Measurements from ENCODE around the gene FBXW11. TPM values are rescaled to one million over a fixed set of nuclear protein-coding genes. Genes with fewer than 3 reads are reported as not detected.

The FBXW11 gene
- total and polyA plus RNA-seq, 12 donors = 5.3 to 108 (median 76.6) TPM

DNA sequence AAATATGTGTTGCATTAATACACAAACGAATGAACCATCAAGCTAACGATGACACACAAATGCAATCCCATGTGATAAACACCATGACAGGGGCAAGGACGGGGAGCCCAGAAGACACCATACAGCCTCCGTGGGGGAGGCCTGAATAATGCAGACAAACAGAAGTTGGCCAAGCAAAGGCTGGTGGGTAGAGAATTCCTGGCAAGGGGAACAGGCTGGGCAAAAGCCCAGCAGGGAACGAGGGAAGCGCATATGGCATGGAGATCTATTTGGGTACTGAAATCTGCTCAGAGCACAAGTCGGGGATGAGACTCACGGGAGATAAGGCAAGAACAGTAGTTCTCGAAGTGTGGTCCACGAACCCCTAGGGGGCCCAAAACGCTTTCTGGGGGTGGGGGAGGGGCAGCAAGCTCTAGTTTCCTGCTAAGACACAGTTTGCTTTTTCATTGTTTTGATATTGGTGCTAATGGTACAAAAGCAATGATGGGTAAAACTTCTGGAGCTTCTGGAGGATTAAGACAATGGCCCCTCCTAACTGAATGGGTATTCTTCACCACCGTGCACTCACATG lies 42.9 kb upstream of the FBXW11 start:
- Histone ChIP-seq H3K27ac (no peak overlapping the region), H3K27me3 (no peaks in the 10 kb centered on the region), H3K36me3 (peaks cover 0 to 90% (median 4%) of the 10 kb centered on the region in 9 donors), H3K9me3 (no peaks in the 10 kb centered on the region), H3K4me3 (no peak overlapping the region), H3K4me1 (peaks cover 0 to 46% (median 26%) of the 10 kb centered on the region in 9 donors)
- 64 to 72% methylated on average over 12 of the region's 12 CpGs for WGBS, 2 donors
- ATAC-seq (no peak), DNase-seq (no peak)
- no peak for TF ChIP-seq CTCF (IDR thresholded peaks at IDR 0.05)
- intact Hi-C loops (cut with DNase I) = loop anchor here in 2 of 10 donors (10.0 kb wide), 1 partner anchor 635 kb away; the partner anchor contains the start of gene FGF18 (in 2 of the 2)

DNA sequence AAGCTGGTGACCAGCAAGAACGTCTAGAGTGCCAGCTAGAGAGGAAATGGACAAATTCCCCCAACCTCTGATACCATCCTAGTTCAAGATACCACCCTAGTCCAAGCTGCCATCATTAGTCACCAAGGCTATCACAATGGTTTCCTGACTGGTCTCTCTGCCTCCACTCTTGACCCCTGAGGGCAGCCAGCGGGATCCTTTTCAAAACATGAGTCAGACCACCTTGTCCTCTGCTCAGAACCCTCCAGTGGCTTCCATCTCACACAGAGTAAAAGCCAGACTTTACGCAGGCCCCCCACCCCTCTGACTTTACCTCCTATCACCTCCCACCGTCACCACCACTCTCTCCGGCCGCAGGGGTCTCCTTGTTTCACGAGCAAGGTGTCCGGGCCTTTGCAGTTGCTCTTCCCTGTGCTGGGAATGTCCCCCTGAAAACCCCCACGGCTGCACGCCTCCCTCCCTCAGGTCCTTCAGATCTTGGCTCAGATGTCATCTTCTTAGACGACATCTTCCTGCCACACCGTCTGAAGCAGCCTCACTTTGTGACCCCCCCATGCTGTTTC lies 42.2 kb upstream of the FBXW11 start:
- ATAC-seq (no peak), DNase-seq (no peak)
- WGBS, 2 donors = 90 to 92% methylated on average over 12 of the region's 12 CpGs
- Histone ChIP-seq H3K27ac (no peak overlapping the region), H3K9me3 (no peaks in the 10 kb centered on the region), H3K27me3 (no peaks in the 10 kb centered on the region), H3K4me1 (peaks cover 0 to 46% (median 26%) of the 10 kb centered on the region in 9 donors), H3K36me3 (peaks cover 0 to 90% (median 4%) of the 10 kb centered on the region in 9 donors), H3K4me3 (no peak overlapping the region)
- no peak for TF ChIP-seq CTCF (IDR thresholded peaks at IDR 0.05)
- intact Hi-C loops (cut with DNase I) = loop anchor here in 2 of 10 donors (10.0 kb wide), 1 partner anchor 634 kb away; the partner anchor contains the start of gene FGF18 (in 2 of the 2)

DNA sequence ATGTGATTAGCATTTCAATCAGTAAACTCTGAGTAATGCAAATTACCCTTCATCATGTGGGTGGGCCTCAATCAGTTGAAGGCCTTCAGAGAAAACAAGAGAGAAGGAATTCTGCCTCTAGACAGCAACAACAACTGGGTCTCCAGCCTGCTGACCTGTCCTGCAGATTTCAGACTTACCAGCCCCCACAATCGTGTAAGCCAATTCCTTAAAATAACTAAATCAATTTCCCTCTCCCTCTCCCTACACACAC lies 41.7 kb upstream of the FBXW11 start:
- intact Hi-C loops (cut with DNase I) = loop anchor here in 2 of 10 donors (10.0 kb wide), 1 partner anchor 633 kb away; the partner anchor contains the start of gene FGF18 (in 2 of the 2)
- peak overlapping the region in 1 of 10 donors; percentile 5 for H3K27ac ChIP-seq

GRCh38 chr5:172046593-172046992 lies 40.2 kb upstream of the FBXW11 start:
- intact Hi-C loops (cut with DNase I) = loop anchor here in 2 of 10 donors (10.0 kb wide), 1 partner anchor 632 kb away; the partner anchor contains the start of gene FGF18 (in 2 of the 2)
- 96 to 98% methylated on average over 4 of the region's 4 CpGs for WGBS, 2 donors
- peaks cover 0 to 81% (median 4%) of the 10 kb centered on the region in 9 donors for H3K36me3 ChIP-seq

More for the DNA sequence above, 41.7 kb upstream of the FBXW11 start:
- peaks cover 0 to 42% (median 26%) of the 10 kb centered on the region in 9 donors for H3K4me1 ChIP-seq
- no peak overlapping the region for H3K4me3 ChIP-seq
- TF ChIP-seq CTCF (IDR thresholded peaks at IDR 0.05) = no peak
- ATAC-seq (no peak), DNase-seq (no peak)
- H3K27me3 ChIP-seq = no peaks in the 10 kb centered on the region
- no peaks in the 10 kb centered on the region for H3K9me3 ChIP-seq
- peaks cover 0 to 90% (median 4%) of the 10 kb centered on the region in 9 donors for H3K36me3 ChIP-seq
- 76% methylated on average over 1 of the region's 1 CpG for WGBS, 2 donors

More at GRCh38 chr5:172046593-172046992, 40.2 kb upstream of the FBXW11 start:
- no peak for TF ChIP-seq CTCF (IDR thresholded peaks at IDR 0.05)
- Histone ChIP-seq H3K9me3 (no peaks in the 10 kb centered on the region), H3K27me3 (no peaks in the 10 kb centered on the region), H3K27ac (no peak overlapping the region), H3K4me1 (peaks cover 0 to 30% (median 11%) of the 10 kb centered on the region in 9 donors), H3K4me3 (no peak overlapping the region)
- ATAC-seq (no peak), DNase-seq (no peak)

Data from heart right ventricle (tissue), 16 donors.